ENCODE data around the gene NOSIP. TPM values are rescaled to one million over a fixed set of nuclear protein-coding genes. Genes with fewer than 3 reads are reported as not detected.
A peak's percentile ranks its signal among the peaks of the same experiment; 100 is the strongest.

NOSIP gene
- total RNA-seq, 1 donor from 2014 or later = 26.2 TPM

DNA sequence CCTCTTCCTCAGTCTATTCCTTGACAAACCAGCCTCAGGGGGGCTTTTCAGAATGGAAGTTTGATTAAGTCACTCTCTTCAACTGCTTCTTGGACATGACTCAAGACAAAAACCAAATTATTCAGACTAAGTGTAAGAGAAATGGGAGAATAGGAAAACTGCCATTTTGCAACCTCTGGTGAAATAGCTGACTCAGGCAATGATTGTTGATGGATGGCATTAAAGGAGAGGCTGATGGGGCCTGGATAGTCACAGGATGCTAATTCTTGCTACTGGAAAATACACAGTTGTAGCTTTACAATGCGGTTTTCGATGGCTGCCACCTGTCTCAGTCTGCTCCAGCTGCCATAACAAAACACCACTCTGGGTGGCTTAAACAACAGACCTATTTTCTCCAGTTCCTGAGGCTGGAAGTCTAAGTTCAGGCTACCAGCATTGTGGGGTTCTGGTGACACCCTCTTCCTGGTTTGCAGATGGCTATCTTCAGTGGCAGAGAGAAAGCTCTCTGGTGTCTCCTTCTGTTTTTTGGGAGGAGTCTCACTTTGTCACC is 6.1 kb downstream of the NOSIP start:
- peaks cover 85% of the 10 kb centered on the region for H3K79me2 ChIP-seq (ENCODE audit: low read depth)

GRCh38 chr19:49573425-49573824 is 6.9 kb downstream of the NOSIP start:
- Histone ChIP-seq H3K27me3 (no peaks in the 10 kb centered on the region), H3K4me2 (no peak overlapping the region), H3K36me3 (no peaks in the 10 kb centered on the region), H3K27ac (no peak overlapping the region), H3F3A (ENCODE audit: low read depth) (peaks cover 16% of the 10 kb centered on the region), H3K79me2 (ENCODE audit: low read depth) (peaks cover 85% of the 10 kb centered on the region), H2AFZ (replicated peaks) (no peak overlapping the region), H3K9me3 (ENCODE audit: low read depth) (no peaks in the 10 kb centered on the region), H3K9ac (no peak overlapping the region), H4K20me1 (ENCODE audit: low read depth) (peaks cover 40% of the 10 kb centered on the region), H3K4me3 (no peak overlapping the region), H3K4me1 (no peaks in the 10 kb centered on the region)
- Mint-ChIP-seq H3K4me3 (peak overlapping the region; percentile 41), H3K36me3 (peaks cover 6% of the 10 kb centered on the region), H3K9me3 (no peaks in the 10 kb centered on the region), H3K27me3 (ENCODE audit: insufficient read depth, low read depth) (peaks cover 4% of the 10 kb centered on the region), H3K4me1 (peaks cover 14% of the 10 kb centered on the region), H3K27ac (no peak overlapping the region)
- TF ChIP-seq, protein P1, sequence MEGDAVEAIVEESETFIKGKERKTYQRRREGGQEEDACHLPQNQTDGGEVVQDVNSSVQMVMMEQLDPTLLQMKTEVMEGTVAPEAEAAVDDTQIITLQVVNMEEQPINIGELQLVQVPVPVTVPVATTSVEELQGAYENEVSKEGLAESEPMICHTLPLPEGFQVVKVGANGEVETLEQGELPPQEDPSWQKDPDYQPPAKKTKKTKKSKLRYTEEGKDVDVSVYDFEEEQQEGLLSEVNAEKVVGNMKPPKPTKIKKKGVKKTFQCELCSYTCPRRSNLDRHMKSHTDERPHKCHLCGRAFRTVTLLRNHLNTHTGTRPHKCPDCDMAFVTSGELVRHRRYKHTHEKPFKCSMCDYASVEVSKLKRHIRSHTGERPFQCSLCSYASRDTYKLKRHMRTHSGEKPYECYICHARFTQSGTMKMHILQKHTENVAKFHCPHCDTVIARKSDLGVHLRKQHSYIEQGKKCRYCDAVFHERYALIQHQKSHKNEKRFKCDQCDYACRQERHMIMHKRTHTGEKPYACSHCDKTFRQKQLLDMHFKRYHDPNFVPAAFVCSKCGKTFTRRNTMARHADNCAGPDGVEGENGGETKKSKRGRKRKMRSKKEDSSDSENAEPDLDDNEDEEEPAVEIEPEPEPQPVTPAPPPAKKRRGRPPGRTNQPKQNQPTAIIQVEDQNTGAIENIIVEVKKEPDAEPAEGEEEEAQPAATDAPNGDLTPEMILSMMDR (IDR thresholded peaks at IDR 0.05) = no peak
- TF ChIP-seq EZH2phosphoT487 (IDR thresholded peaks at IDR 0.05) = no peak
- TF ChIP-seq EZH2 (IDR thresholded peaks at IDR 0.05) = no peak
- DNase-seq (ENCODE audit: low spot score) = no peak

More for the DNA sequence above, 6.1 kb downstream of the NOSIP start:
- Histone ChIP-seq H3K27me3 (no peaks in the 10 kb centered on the region), H3K4me3 (no peak overlapping the region), H3K9ac (no peak overlapping the region), H2AFZ (replicated peaks) (no peak overlapping the region), H3K4me2 (no peak overlapping the region), H3K27ac (no peak overlapping the region), H3K4me1 (peaks cover 3% of the 10 kb centered on the region), H4K20me1 (ENCODE audit: low read depth) (peaks cover 38% of the 10 kb centered on the region), H3K36me3 (no peaks in the 10 kb centered on the region), H3F3A (ENCODE audit: low read depth) (peaks cover 16% of the 10 kb centered on the region), H3K9me3 (ENCODE audit: low read depth) (no peaks in the 10 kb centered on the region)
- Mint-ChIP-seq H3K36me3 (peaks cover 6% of the 10 kb centered on the region), H3K4me3 (no peak overlapping the region), H3K9me3 (no peaks in the 10 kb centered on the region), H3K4me1 (peaks cover 20% of the 10 kb centered on the region), H3K27me3 (ENCODE audit: insufficient read depth, low read depth) (peaks cover 4% of the 10 kb centered on the region), H3K27ac (no peak overlapping the region)
- DNase-seq (ENCODE audit: low spot score) = no peak
- TF ChIP-seq, protein P1 (IDR thresholded peaks at IDR 0.05) = no peak
- TF ChIP-seq EZH2 (IDR thresholded peaks at IDR 0.05) = no peak
- no peak for TF ChIP-seq EZH2phosphoT487 (IDR thresholded peaks at IDR 0.05)

GRCh38 chr19:49573009-49573408 is 7.3 kb downstream of the NOSIP start:
- TF ChIP-seq EZH2 (IDR thresholded peaks at IDR 0.05) = no peak
- TF ChIP-seq, protein P1 (IDR thresholded peaks at IDR 0.05) = no peak
- no peak for TF ChIP-seq EZH2phosphoT487 (IDR thresholded peaks at IDR 0.05)
- no peak for DNase-seq (ENCODE audit: low spot score)
- Histone ChIP-seq H2AFZ (replicated peaks) (no peak overlapping the region), H3F3A (ENCODE audit: low read depth) (peaks cover 16% of the 10 kb centered on the region), H3K36me3 (no peaks in the 10 kb centered on the region), H3K4me2 (no peak overlapping the region), H3K9ac (no peak overlapping the region), H3K27ac (no peak overlapping the region), H3K4me1 (no peaks in the 10 kb centered on the region), H4K20me1 (ENCODE audit: low read depth) (peaks cover 43% of the 10 kb centered on the region), H3K27me3 (no peaks in the 10 kb centered on the region), H3K79me2 (ENCODE audit: low read depth) (peaks cover 85% of the 10 kb centered on the region), H3K4me3 (no peak overlapping the region), H3K9me3 (ENCODE audit: low read depth) (no peaks in the 10 kb centered on the region)
- Mint-ChIP-seq H3K27ac (no peak overlapping the region), H3K27me3 (ENCODE audit: insufficient read depth, low read depth) (peaks cover 4% of the 10 kb centered on the region), H3K4me1 (peaks cover 14% of the 10 kb centered on the region), H3K4me3 (peak overlapping the region; percentile 41), H3K36me3 (peaks cover 8% of the 10 kb centered on the region), H3K9me3 (no peaks in the 10 kb centered on the region)

Data from neural progenitor cell (in vitro differentiated cells).